OCI-LY7 (cell line): Measurements from ENCODE around the gene NAXE. TPM values are rescaled to one million over a fixed set of nuclear protein-coding genes. Genes with fewer than 3 reads are reported as not detected.

Experiments
- BruUV-seq: library from RNA; stranded (reverse); fragments of 400-500 nt; replicated peaks from 2 replicates; lab custom pipeline; 2021; lab: Mats Ljungman, UMichigan
- CTCF ChIA-PET: fragments of 300-600 bp; sonication (Branson Sonifier 250); formaldehyde crosslinking; loops from one replicate; lab custom pipeline; 2022; ENCODE audit warnings: antibody characterized with exemption; ENCODE audit not compliant: unreplicated experiment; lab: Charles Lee
- POLR2A ChIA-PET: fragments of 300-600 bp; sonication (Branson Sonifier 250); formaldehyde crosslinking; loops from one replicate; lab custom pipeline; 2022; ENCODE audit warnings: antibody characterized with exemption; lab: Charles Lee
- DNase-seq: peaks from one replicate; pipeline ENCODE4 v3.0.0-alpha.2; 2015; ENCODE audit warnings: low spot score
- H2AFZ ChIP-seq: fragments of 200-600 bp; sonication (generic), shearing (Covaris generic); 2 replicates; pipeline ENCODE4 v1.6.1; 2014; ENCODE audit warnings: mild to moderate bottlenecking, antibody characterized with exemption, low read length, moderate library complexity
- H3K27ac ChIP-seq: fragments of 200-600 bp; sonication (generic); 2 replicates; pipeline ENCODE4 v1.5.1; 2014; ENCODE audit warnings: mixed run types, low read depth, mild to moderate bottlenecking, moderate library complexity, low read length, inconsistent platforms; ENCODE audit not compliant: poor library complexity, severe bottlenecking
- H3K36me3 ChIP-seq: fragments of 200-600 bp; sonication (generic); 2 replicates; pipeline ENCODE4 v1.6.1; 2014; ENCODE audit warnings: mild to moderate bottlenecking, antibody characterized with exemption, low read length, moderate library complexity, mixed read lengths; ENCODE audit not compliant: insufficient read depth
- H3K4me1 ChIP-seq: fragments of 200-600 bp; sonication (generic); 2 replicates; pipeline ENCODE4 v1.5.1; 2014; ENCODE audit warnings: mild to moderate bottlenecking, low read length; ENCODE audit not compliant: insufficient read depth, poor library complexity, severe bottlenecking
- H3K4me2 ChIP-seq: fragments of 200-600 bp; sonication (generic); 2 replicates; pipeline ENCODE4 v1.6.1; 2014; ENCODE audit warnings: mild to moderate bottlenecking, low read length
- H3K4me3 ChIP-seq: fragments of 200-600 bp; sonication (generic); 2 replicates; pipeline ENCODE4 v1.5.1; 2014; ENCODE audit warnings: mild to moderate bottlenecking, low read depth, low read length; ENCODE audit not compliant: poor library complexity, severe bottlenecking
- H3K79me2 ChIP-seq: fragments of 200-600 bp; sonication (generic); 2 replicates; pipeline ENCODE4 v1.6.1; 2016; ENCODE audit warnings: low read depth, mild to moderate bottlenecking, low read length, moderate library complexity, mixed read lengths; ENCODE audit not compliant: insufficient read depth
- H3K9me2 ChIP-seq: fragments of 200-600 bp; sonication (generic); 2 replicates; pipeline ENCODE4 v1.6.1; 2016; ENCODE audit warnings: mild to moderate bottlenecking, low read length, mixed read lengths; ENCODE audit not compliant: insufficient read depth
- H3K9me3 ChIP-seq: fragments of 200-600 bp; sonication (generic); 2 replicates; pipeline ENCODE4 v1.6.1; 2014; ENCODE audit warnings: mild to moderate bottlenecking, mixed run types, low read length, mixed read lengths
- H4K20me1 ChIP-seq: fragments of 200-600 bp; sonication (generic); 2 replicates; pipeline ENCODE4 v1.6.1; 2014; ENCODE audit warnings: mild to moderate bottlenecking, antibody characterized with exemption, low read length, moderate library complexity, mixed read lengths; ENCODE audit not compliant: insufficient read depth
- CTCF ChIP-seq: fragments of 200-600 bp; sonication (generic); conservative IDR thresholded peaks from 2 replicates; pipeline ENCODE4 v1.5.1; 2014; ENCODE audit warnings: mild to moderate bottlenecking, antibody characterized with exemption, low read length, moderate library complexity, mixed read lengths
- EZH2phosphoT487 ChIP-seq: fragments of 200-600 bp; sonication (generic); IDR thresholded peaks from 2 replicates; pipeline ENCODE4 v1.6.1; 2018; ENCODE audit warnings: low read depth, borderline replicate concordance, mild to moderate bottlenecking, mixed run types, antibody characterized with exemption, low read length, moderate library complexity, mixed read lengths
- intact Hi-C: fragments of 100-400 bp; cut with micrococcal nuclease; formaldehyde crosslinking; loops from one replicate; pipeline ENCODE4 v1.10.0; 2022; ENCODE audit not compliant: unreplicated experiment
- total RNA-seq, 2 experiments: library from RNA; depleted of rRNA in 1 of 2; stranded (reverse); fragments of >200 nt in 1 of 2; shearing (Covaris generic) in 1 of 2; gene quantifications; 2 replicates each; pipeline ENCODE4 v1.2.3, GENCODE V29; 2014 to 2022

The NAXE gene
- total RNA-seq, 2 experiments from 2014 or later: 61.1 to 71.6 TPM

- no peaks in the 10 kb centered on the region for H4K20me1 ChIP-seq
- H3K27ac ChIP-seq: no peak overlapping the region
- H3K36me3 ChIP-seq: peaks cover 27% of the 10 kb centered on the region; the same call in 1 of the 2 replicates
- no peak overlapping the region for H3K4me3 ChIP-seq
- H3K9me3 ChIP-seq: no peaks in the 10 kb centered on the region
- CTCF ChIA-PET: no interaction called here
- H3K4me1 ChIP-seq: peaks cover 25% of the 10 kb centered on the region
- H3K79me2 ChIP-seq: no peaks in the 10 kb centered on the region
- H2AFZ ChIP-seq: no peak overlapping the region
- POLR2A ChIA-PET: no interaction called here
- BruUV-seq: no TSS peak
- no peaks in the 10 kb centered on the region for H3K9me2 ChIP-seq
- no peak for TF ChIP-seq CTCF
- no peak for TF ChIP-seq EZH2phosphoT487
- DNase-seq: no peak
- H3K4me2 ChIP-seq: no peak overlapping the region
- intact Hi-C loops: no loop called here
These were observed 35.2 kb upstream of the NAXE start for GRCh38 chr1:156556354-156556753.

- TF ChIP-seq CTCF (no peak), EZH2phosphoT487 (no peak)
- Histone ChIP-seq H3K4me3 (no peak overlapping the region), H2AFZ (no peak overlapping the region), H3K4me2 (no peak overlapping the region), H3K4me1 (no peaks in the 10 kb centered on the region), H3K36me3 (peaks cover 41% of the 10 kb centered on the region), H3K79me2 (no peaks in the 10 kb centered on the region), H3K9me3 (no peaks in the 10 kb centered on the region), H3K9me2 (no peaks in the 10 kb centered on the region), H3K27ac (no peak overlapping the region), H4K20me1 (no peaks in the 10 kb centered on the region)
- no peak for DNase-seq
- ChIA-PET POLR2A (no interaction called here), CTCF (no interaction called here)
- no TSS peak for BruUV-seq
- intact Hi-C loops: no loop called here
These were observed 32.3 kb upstream of the NAXE start for GRCh38 chr1:156559086-156559796.

DNA sequence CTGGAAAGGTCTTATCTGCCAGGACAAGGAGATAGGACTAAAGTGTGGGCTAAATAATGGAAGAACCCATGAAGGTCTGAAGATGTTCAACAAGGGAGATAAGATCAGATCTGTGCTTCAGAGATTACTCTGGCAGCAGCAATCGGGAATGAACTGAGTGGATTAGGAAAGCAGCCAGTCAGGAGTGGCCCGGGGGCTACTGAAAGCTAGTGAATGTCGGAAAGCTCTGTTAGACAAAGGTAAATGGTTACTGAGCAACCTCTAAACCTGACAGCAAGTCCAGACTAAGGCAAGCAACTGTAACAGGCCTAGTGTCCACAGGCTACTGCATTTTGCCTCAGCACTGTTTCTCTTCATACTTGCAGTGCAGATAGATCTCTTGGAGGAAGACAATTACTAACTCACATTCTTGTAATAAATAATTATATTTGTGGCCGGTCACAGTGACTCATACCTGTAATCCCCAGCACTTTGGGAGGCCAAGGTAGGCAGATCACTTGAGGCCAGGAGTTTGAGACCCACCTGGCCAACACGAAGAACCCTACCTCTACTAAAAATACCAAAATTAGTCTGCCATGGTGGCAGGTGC lies 31.7 kb upstream of the NAXE start:
- ChIA-PET POLR2A (no interaction called here), CTCF (no interaction called here)
- Histone ChIP-seq H3K9me2 (no peaks in the 10 kb centered on the region), H3K4me2 (no peak overlapping the region), H4K20me1 (no peaks in the 10 kb centered on the region), H3K27ac (no peak overlapping the region), H3K9me3 (no peaks in the 10 kb centered on the region), H3K4me3 (no peak overlapping the region), H3K36me3 (peaks cover 42% of the 10 kb centered on the region), H2AFZ (no peak overlapping the region), H3K4me1 (no peaks in the 10 kb centered on the region), H3K79me2 (no peaks in the 10 kb centered on the region)
- intact Hi-C loops: no loop called here
- no peak for TF ChIP-seq CTCF
- BruUV-seq: no TSS peak
- DNase-seq: no peak
